DND-41 (cell line): ENCODE results near the gene KLF4.

Experiments
- CTCF ChIP-seq: IDR thresholded peaks from 2 replicates; pipeline ENCODE4 v1.5.1; 2012; ENCODE audit warnings: borderline replicate concordance, low read length, moderate library complexity, mild to moderate bottlenecking; ENCODE audit not compliant: poor library complexity, severe bottlenecking; ENCODE audit errors: extremely low read depth
- EZH2 ChIP-seq: IDR thresholded peaks from 3 replicates; pipeline ENCODE4 v1.6.1; 2012; ENCODE audit warnings: borderline replicate concordance, low read depth, mild to moderate bottlenecking, moderate library complexity, low read length, inconsistent platforms; ENCODE audit not compliant: severe bottlenecking

GRCh38 chr9:107443786-107444185, 45.8 kb downstream of the KLF4 start:
- TF ChIP-seq EZH2 (no peak), CTCF (no peak)
